ENCODE results near the gene SECISBP2. TPM values are rescaled to one million over a fixed set of nuclear protein-coding genes. Genes with fewer than 3 reads are reported as not detected.
A peak's percentile ranks its signal among the peaks of the same experiment; 100 is the strongest.

Gene SECISBP2
- total and polyA plus RNA-seq, 4 donors, result 26.6 to 112 (median 43.0) TPM

- peak; percentile 26 to 51 (median 43) for DNase-seq
- H3K9ac ChIP-seq (ENCODE audit: insufficient read depth in 1 of 2, low read length in 2 of 2), result no peak overlapping the region
- no peak for TF ChIP-seq CTCF (IDR thresholded peaks at IDR 0.05; ENCODE audit: control extremely low read depth, extremely low read depth)
- H3K27ac ChIP-seq (ENCODE audit: low read depth in 1 of 2, low read length in 1 of 2), result no peak overlapping the region
- 29 to 51% methylated on average over 11 of the region's 11 CpGs for WGBS, 2 donors
- peaks cover 0 to 10% (median 0%) of the 10 kb centered on the region in 4 donors for H3K36me3 ChIP-seq (ENCODE audit: control insufficient read depth in 4 of 4, insufficient read depth in 4 of 4, low read length in 4 of 4)
- peaks cover 0 to 6% (median 2%) of the 10 kb centered on the region in 4 donors for H3K9me3 ChIP-seq (ENCODE audit: control insufficient read depth in 4 of 4, insufficient read depth in 3 of 4, low read length in 3 of 4)
- H3K4me1 ChIP-seq (ENCODE audit: control insufficient read depth in 5 of 5, insufficient read depth in 5 of 5, low read length in 5 of 5), result peaks cover 0 to 13% (median 0%) of the 10 kb centered on the region in 5 donors
- H3K4me3 ChIP-seq, result no peak overlapping the region
- no peak for ATAC-seq (ENCODE audit: insufficient read depth, low FRiP score)
- no peaks in the 10 kb centered on the region for H3K27me3 ChIP-seq (ENCODE audit: control insufficient read depth in 3 of 3, insufficient read depth in 3 of 3, low read length in 2 of 3)
Measured at GRCh38 chr9:89405826-89406225, 87.5 kb downstream of the SECISBP2 start.

DNA sequence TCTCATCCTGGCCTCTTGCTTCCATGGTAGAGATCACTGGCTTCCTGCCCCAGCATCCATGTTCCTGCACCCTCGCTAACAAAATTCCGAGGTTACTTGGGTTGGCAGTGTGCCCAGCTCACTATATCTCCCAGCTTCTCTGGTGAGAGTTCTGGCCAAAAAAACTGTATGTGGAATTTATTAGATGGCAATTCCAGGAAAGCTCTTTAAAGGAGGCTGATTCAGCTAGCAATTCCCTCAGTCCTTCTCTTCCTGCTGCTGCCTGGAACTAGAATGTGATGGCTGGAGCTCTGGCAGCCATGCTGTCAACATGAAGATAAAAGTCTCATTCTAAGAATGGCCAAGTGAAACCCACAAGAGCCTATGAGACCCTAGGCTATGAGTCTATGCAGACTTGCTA lies 88.8 kb downstream of the SECISBP2 start:
- 49 to 64% methylated on average over 2 of the region's 2 CpGs for WGBS, 2 donors
- DNase-seq, result peak in 2 of 3 donors; percentile 19 to 25
- H3K36me3 ChIP-seq (ENCODE audit: control insufficient read depth in 4 of 4, insufficient read depth in 4 of 4, low read length in 4 of 4), result peaks cover 0 to 8% (median 0%) of the 10 kb centered on the region in 4 donors
- ATAC-seq (ENCODE audit: insufficient read depth, low FRiP score), result no peak
- no peak overlapping the region for H3K4me3 ChIP-seq
- peaks cover 0 to 13% (median 0%) of the 10 kb centered on the region in 5 donors for H3K4me1 ChIP-seq (ENCODE audit: control insufficient read depth in 5 of 5, insufficient read depth in 5 of 5, low read length in 5 of 5)
- TF ChIP-seq CTCF (IDR thresholded peaks at IDR 0.05; ENCODE audit: control extremely low read depth, extremely low read depth), result no peak
- H3K27ac ChIP-seq (ENCODE audit: low read depth in 1 of 2, low read length in 1 of 2), result no peak overlapping the region
- peaks cover 0 to 6% (median 2%) of the 10 kb centered on the region in 4 donors for H3K9me3 ChIP-seq (ENCODE audit: control insufficient read depth in 4 of 4, insufficient read depth in 3 of 4, low read length in 3 of 4)
- H3K9ac ChIP-seq (ENCODE audit: insufficient read depth in 1 of 2, low read length in 2 of 2), result no peak overlapping the region
- no peaks in the 10 kb centered on the region for H3K27me3 ChIP-seq (ENCODE audit: control insufficient read depth in 3 of 3, insufficient read depth in 3 of 3, low read length in 2 of 3)

GRCh38 chr9:89408628-89409101 lies 90.4 kb downstream of the SECISBP2 start:
- Histone ChIP-seq H3K9ac (ENCODE audit: insufficient read depth in 1 of 2, low read length in 2 of 2) (no peak overlapping the region), H3K27ac (ENCODE audit: low read depth in 1 of 2, low read length in 1 of 2) (no peak overlapping the region), H3K27me3 (ENCODE audit: control insufficient read depth in 3 of 3, insufficient read depth in 3 of 3, low read length in 2 of 3) (no peaks in the 10 kb centered on the region), H3K4me1 (ENCODE audit: control insufficient read depth in 5 of 5, insufficient read depth in 5 of 5, low read length in 5 of 5) (peaks cover 0 to 13% (median 0%) of the 10 kb centered on the region in 5 donors), H3K9me3 (ENCODE audit: control insufficient read depth in 4 of 4, insufficient read depth in 3 of 4, low read length in 3 of 4) (peaks cover 0 to 6% (median 3%) of the 10 kb centered on the region in 4 donors), H3K4me3 (no peak overlapping the region), H3K36me3 (ENCODE audit: control insufficient read depth in 4 of 4, insufficient read depth in 4 of 4, low read length in 4 of 4) (peaks cover 0 to 4% (median 0%) of the 10 kb centered on the region in 4 donors)
- DNase-seq, result no peak
- 28 to 64% methylated on average over 12 of the region's 12 CpGs for WGBS, 2 donors
- no peak for TF ChIP-seq CTCF (IDR thresholded peaks at IDR 0.05; ENCODE audit: control extremely low read depth, extremely low read depth)
- no peak for ATAC-seq (ENCODE audit: insufficient read depth, low FRiP score)

Small RNA genes lying within 50 kb of the gene (small RNA-seq; reads per million reads assigned to genes)
- gene MIR3153 (ENCODE audit: low replicate concordance), result not detected

Other genes with a start within 250 kb of the SECISBP2 start
- gene SHC3, start 139.7 kb upstream of the SECISBP2 start, total RNA-seq, result 10 to 100 TPM in 1 of 2 donors, 1 to 10 TPM in 1; 3.8 to 19.2 TPM
- gene SHC3, start 139.7 kb upstream of the SECISBP2 start, polyA plus RNA-seq, result 1 to 10 TPM; 1.8 to 4.2 TPM
- 10 to 100 TPM; 17.4 to 35.4 TPM for gene CKS2, start 7.3 kb upstream of the SECISBP2 start, total RNA-seq
- gene CKS2, start 7.3 kb upstream of the SECISBP2 start, polyA plus RNA-seq, result 100 to 1,000 TPM in 1 of 2 donors, 10 to 100 TPM in 1; 40.4 to 113 TPM
- 10 to 100 TPM; 26.2 to 61.5 TPM for gene SEMA4D, start 179.6 kb downstream of the SECISBP2 start, total RNA-seq
- gene SEMA4D, start 179.6 kb downstream of the SECISBP2 start, polyA plus RNA-seq, result 10 to 100 TPM in 1 of 2 donors, 1 to 10 TPM in 1; 6.7 to 31.9 TPM

Measured in lung (tissue), 13 donors.